ENCODE results near the gene IQGAP2. TPM values are rescaled to one million over a fixed set of nuclear protein-coding genes. Genes with fewer than 3 reads are reported as not detected.

Gene IQGAP2
- total and polyA plus RNA-seq, 2 donors (not counting 1 experiment from before 2014, with no cell fraction given) = 8.1 to 15.0 TPM

- H3K4me1 Mint-ChIP-seq = peaks cover 5% of the 10 kb centered on the region
- H2AFZ ChIP-seq (ENCODE audit: insufficient read depth, low read depth, low read length, poor library complexity, severe bottlenecking) = no peak overlapping the region
- intact Hi-C loops (cut with micrococcal nuclease) = no loop called here
- no peaks in the 10 kb centered on the region for H4K20me1 ChIP-seq (ENCODE audit: control insufficient read depth, insufficient read depth, low read length, poor library complexity, severe bottlenecking)
- POLR2A ChIA-PET = no interaction called here
- H3K4me2 ChIP-seq (replicated peaks; ENCODE audit: low read depth, low read length, poor library complexity, severe bottlenecking) = no peak overlapping the region
- no peaks in the 10 kb centered on the region for H3K9me3 ChIP-seq (ENCODE audit: control extremely low read depth in 1 of 3, control insufficient read depth in 2 of 3, insufficient read depth in 1 of 3, low read length in 2 of 3)
- CTCF ChIA-PET = no interaction called here
- no peaks in the 10 kb centered on the region for H3K27me3 ChIP-seq (replicated peaks in 1 of 4; ENCODE audit: control extremely low read depth in 1 of 4, control insufficient read depth in 3 of 4, insufficient read depth in 4 of 4, low read length in 3 of 4)
- 75% methylated on average over 2 of the region's 2 CpGs for WGBS (ENCODE audit: insufficient coverage)
- H3K27me3 Mint-ChIP-seq = no peaks in the 10 kb centered on the region
- no peaks in the 10 kb centered on the region for H3K4me1 ChIP-seq (ENCODE audit: control insufficient read depth in 2 of 2, insufficient read depth in 2 of 2, low read length in 2 of 2)
- no peaks in the 10 kb centered on the region for H3K36me3 ChIP-seq (replicated peaks in 1 of 2; ENCODE audit: control extremely low read depth in 1 of 2, control insufficient read depth in 1 of 2, extremely low read depth in 1 of 2, insufficient read depth in 2 of 2, low read length in 1 of 2)
- ATAC-seq (ENCODE audit: low read depth) (no peak), DNase-seq (no peak)
- H3K9me3 Mint-ChIP-seq (ENCODE audit: insufficient read depth) = no peaks in the 10 kb centered on the region
- H3K27ac Mint-ChIP-seq = no peak overlapping the region
- no peak overlapping the region for H3K4me3 ChIP-seq (ENCODE audit: control extremely low read depth in 1 of 5, extremely low read depth in 1 of 5, insufficient read depth in 1 of 5, low read depth in 2 of 5, low read length in 4 of 5)
- peaks cover 3% of the 10 kb centered on the region for H3K79me2 ChIP-seq (ENCODE audit: control insufficient read depth, insufficient read depth, low read length)
- no peak overlapping the region for H3K4me3 Mint-ChIP-seq
- TF ChIP-seq EZH2 (IDR thresholded peaks at IDR 0.05; ENCODE audit: borderline replicate concordance, insufficient read depth, low read depth, low read length, poor library complexity, severe bottlenecking) = no peak
- no peak for TF ChIP-seq CTCF (IDR thresholded peaks at IDR 0.05)
- no peak overlapping the region for H3K9ac ChIP-seq (ENCODE audit: low read length)
- H3K27ac ChIP-seq (ENCODE audit: low read length in 2 of 2) = no peak overlapping the region
Observed at GRCh38 chr5:76526950-76527583, 124.0 kb downstream of the IQGAP2 start.

GRCh38 chr5:76527685-76528161 lies 124.6 kb downstream of the IQGAP2 start:
- Histone ChIP-seq H2AFZ (ENCODE audit: insufficient read depth, low read depth, low read length, poor library complexity, severe bottlenecking) (no peak overlapping the region), H3K9me3 (ENCODE audit: control extremely low read depth in 1 of 3, control insufficient read depth in 2 of 3, insufficient read depth in 1 of 3, low read length in 2 of 3) (no peaks in the 10 kb centered on the region), H3K27ac (ENCODE audit: low read length in 2 of 2) (no peak overlapping the region), H3K4me3 (ENCODE audit: control extremely low read depth in 1 of 5, extremely low read depth in 1 of 5, insufficient read depth in 1 of 5, low read depth in 2 of 5, low read length in 4 of 5) (no peak overlapping the region), H3K9ac (ENCODE audit: low read length) (no peak overlapping the region), H3K4me1 (ENCODE audit: control insufficient read depth in 2 of 2, insufficient read depth in 2 of 2, low read length in 2 of 2) (no peaks in the 10 kb centered on the region), H3K79me2 (ENCODE audit: control insufficient read depth, insufficient read depth, low read length) (peaks cover 3% of the 10 kb centered on the region), H3K4me2 (replicated peaks; ENCODE audit: low read depth, low read length, poor library complexity, severe bottlenecking) (no peak overlapping the region), H3K36me3 (replicated peaks in 1 of 2; ENCODE audit: control extremely low read depth in 1 of 2, control insufficient read depth in 1 of 2, extremely low read depth in 1 of 2, insufficient read depth in 2 of 2, low read length in 1 of 2) (no peaks in the 10 kb centered on the region), H4K20me1 (ENCODE audit: control insufficient read depth, insufficient read depth, low read length, poor library complexity, severe bottlenecking) (no peaks in the 10 kb centered on the region), H3K27me3 (replicated peaks in 1 of 4; ENCODE audit: control extremely low read depth in 1 of 4, control insufficient read depth in 3 of 4, insufficient read depth in 4 of 4, low read length in 3 of 4) (no peaks in the 10 kb centered on the region)
- H3K9me3 Mint-ChIP-seq (ENCODE audit: insufficient read depth) = no peaks in the 10 kb centered on the region
- CTCF ChIA-PET = no interaction called here
- H3K27ac Mint-ChIP-seq = no peak overlapping the region
- intact Hi-C loops (cut with micrococcal nuclease) = no loop called here
- H3K4me3 Mint-ChIP-seq = no peak overlapping the region
- ATAC-seq (ENCODE audit: low read depth) = no peak
- DNase-seq = no peak
- TF ChIP-seq CTCF (IDR thresholded peaks at IDR 0.05) = no peak
- no peak for TF ChIP-seq EZH2 (IDR thresholded peaks at IDR 0.05; ENCODE audit: borderline replicate concordance, insufficient read depth, low read depth, low read length, poor library complexity, severe bottlenecking)
- no peaks in the 10 kb centered on the region for H3K27me3 Mint-ChIP-seq
- POLR2A ChIA-PET = no interaction called here
- WGBS (ENCODE audit: insufficient coverage) = no CpG with 5 or more reads among the region's 2 CpGs
- H3K4me1 Mint-ChIP-seq = peaks cover 4% of the 10 kb centered on the region
